Neural progenitor cell (in vitro differentiated cells): ENCODE data around the gene CORO7.

ENCODE experiments used
- EZH2 ChIP-seq: fragments of 200-600 bp; sonication (generic); IDR thresholded peaks from 2 replicates; pipeline ENCODE4 v1.6.1; 2017; ENCODE audit warnings: antibody characterized with exemption, mild to moderate bottlenecking, moderate library complexity
- TF ChIP-seq, protein P1 (sequence below): fragments of 200-600 bp; sonication (generic); IDR thresholded peaks from 2 replicates; pipeline ENCODE4 v1.5.1; 2017; ENCODE audit warnings: antibody characterized with exemption, mild to moderate bottlenecking

DNA sequence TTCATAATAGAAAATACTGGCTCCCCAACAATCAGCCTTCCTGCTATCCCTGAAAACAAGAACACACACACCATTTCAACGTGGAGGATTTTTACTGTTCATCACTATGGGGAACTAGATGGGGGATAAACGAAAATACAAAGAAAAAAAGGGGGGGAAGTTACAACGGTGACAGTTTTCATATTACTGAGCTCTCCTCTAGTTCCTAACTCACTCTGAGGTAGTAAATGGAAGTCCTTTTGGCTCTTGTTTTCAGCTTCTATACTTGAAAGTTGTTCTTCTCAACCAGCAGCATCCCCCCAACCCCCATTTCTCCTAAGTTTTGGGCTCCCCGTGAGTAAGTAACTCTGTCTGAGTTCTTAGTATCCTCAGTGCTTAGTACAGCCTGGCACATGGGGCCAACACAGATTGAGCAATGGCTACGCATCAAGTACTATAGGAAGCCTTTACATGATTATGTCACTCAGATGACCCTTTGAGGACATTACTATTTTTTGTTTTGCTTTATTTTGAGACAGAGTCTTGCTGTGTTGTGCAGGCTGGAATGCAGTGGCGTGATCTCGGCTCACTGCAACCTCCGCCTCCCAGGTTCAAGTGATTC lies 4.2 kb upstream of the CORO7 start:
- TF ChIP-seq, protein P1, sequence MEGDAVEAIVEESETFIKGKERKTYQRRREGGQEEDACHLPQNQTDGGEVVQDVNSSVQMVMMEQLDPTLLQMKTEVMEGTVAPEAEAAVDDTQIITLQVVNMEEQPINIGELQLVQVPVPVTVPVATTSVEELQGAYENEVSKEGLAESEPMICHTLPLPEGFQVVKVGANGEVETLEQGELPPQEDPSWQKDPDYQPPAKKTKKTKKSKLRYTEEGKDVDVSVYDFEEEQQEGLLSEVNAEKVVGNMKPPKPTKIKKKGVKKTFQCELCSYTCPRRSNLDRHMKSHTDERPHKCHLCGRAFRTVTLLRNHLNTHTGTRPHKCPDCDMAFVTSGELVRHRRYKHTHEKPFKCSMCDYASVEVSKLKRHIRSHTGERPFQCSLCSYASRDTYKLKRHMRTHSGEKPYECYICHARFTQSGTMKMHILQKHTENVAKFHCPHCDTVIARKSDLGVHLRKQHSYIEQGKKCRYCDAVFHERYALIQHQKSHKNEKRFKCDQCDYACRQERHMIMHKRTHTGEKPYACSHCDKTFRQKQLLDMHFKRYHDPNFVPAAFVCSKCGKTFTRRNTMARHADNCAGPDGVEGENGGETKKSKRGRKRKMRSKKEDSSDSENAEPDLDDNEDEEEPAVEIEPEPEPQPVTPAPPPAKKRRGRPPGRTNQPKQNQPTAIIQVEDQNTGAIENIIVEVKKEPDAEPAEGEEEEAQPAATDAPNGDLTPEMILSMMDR: no peak
- no peak for TF ChIP-seq EZH2
